Liver (tissue), 9 donors: ENCODE results near the gene NUBPL. TPM values are rescaled to one million over a fixed set of nuclear protein-coding genes. Genes with fewer than 3 reads are reported as not detected.

Source experiments
- DNase-seq: peaks from one replicate; pipeline ENCODE4 v3.0.0-alpha.2; 2017; ENCODE audit warnings: low spot score
- H3K27ac ChIP-seq, 2 donors: one replicate each; pipeline ENCODE4 v1.7.0; 2013; ENCODE audit warnings: inconsistent platforms in 2 of 2, low read length in 2 of 2, control low read depth in 1 of 2, low read depth in 1 of 2, mild to moderate bottlenecking in 1 of 2
- H3K27me3 ChIP-seq, 4 donors: one replicate each; pipeline versions ENCODE4 v1.6.1 to v1.7.0; 2013; ENCODE audit warnings: low read length in 3 of 4, inconsistent platforms in 1 of 4, mild to moderate bottlenecking in 1 of 4, moderate library complexity in 1 of 4; ENCODE audit not compliant: control insufficient read depth in 4 of 4, insufficient read depth in 4 of 4
- H3K36me3 ChIP-seq, 4 donors: one replicate each; pipeline versions ENCODE4 v1.6.1 to v1.7.0; 2013; ENCODE audit warnings: low read length in 3 of 4, mild to moderate bottlenecking in 3 of 4, low read depth in 1 of 4, moderate library complexity in 1 of 4; ENCODE audit not compliant: control insufficient read depth in 4 of 4, insufficient read depth in 3 of 4
- H3K4me1 ChIP-seq, 4 donors: one replicate each; pipeline versions ENCODE4 v1.6.1 to v1.7.0; 2013; ENCODE audit warnings: low read length in 3 of 4, mild to moderate bottlenecking in 3 of 4, moderate library complexity in 1 of 4; ENCODE audit not compliant: control insufficient read depth in 4 of 4, insufficient read depth in 4 of 4
- H3K4me3 ChIP-seq, 3 donors: one replicate each; pipeline versions ENCODE4 v1.6.1 to v1.7.0; 2013; ENCODE audit warnings: low read length in 3 of 3, control low read depth in 1 of 3, low read depth in 1 of 3, mild to moderate bottlenecking in 1 of 3
- H3K9ac ChIP-seq, 2 donors: one replicate each; pipeline ENCODE4 v1.7.0; 2013; ENCODE audit warnings: low read length in 2 of 2, mild to moderate bottlenecking in 2 of 2, moderate library complexity in 2 of 2, control low read depth in 1 of 2, low read depth in 1 of 2
- H3K9me3 ChIP-seq, 4 donors: one replicate each; pipeline versions ENCODE4 v1.6.1 to v1.7.0; 2013; ENCODE audit warnings: low read length in 3 of 4; ENCODE audit not compliant: control insufficient read depth in 4 of 4
- EGR1 ChIP-seq, 2 donors: IDR thresholded peaks; 2 replicates each; pipeline ENCODE4 v1.6.1; 2016 to 2018; ENCODE audit warnings: antibody characterized with exemption in 2 of 2, low read depth in 2 of 2
- FOXA1 ChIP-seq: IDR thresholded peaks from 2 replicates; pipeline ENCODE4 v1.6.1; 2016; ENCODE audit warnings: antibody characterized with exemption
- FOXA2 ChIP-seq: IDR thresholded peaks from 2 replicates; pipeline ENCODE4 v1.6.1; 2016; ENCODE audit warnings: antibody characterized with exemption
- GABPA ChIP-seq, 2 donors: IDR thresholded peaks in 1 of 2; conservative IDR thresholded peaks in 1 of 2; 2 replicates each; pipeline ENCODE4 v1.6.1; 2016; ENCODE audit warnings: antibody characterized with exemption in 2 of 2, mild to moderate bottlenecking in 1 of 2, moderate library complexity in 1 of 2
- HNF4A ChIP-seq, 2 donors: conservative IDR thresholded peaks; 2 replicates each; pipeline ENCODE4 v1.6.1; 2016; ENCODE audit warnings: antibody characterized with exemption in 2 of 2, mild to moderate bottlenecking in 2 of 2
- HNF4G ChIP-seq: IDR thresholded peaks from 2 replicates; pipeline ENCODE4 v1.6.1; 2016; ENCODE audit warnings: antibody characterized with exemption
- JUND ChIP-seq, 2 donors: IDR thresholded peaks; 2 replicates each; pipeline ENCODE4 v1.6.1; 2016; ENCODE audit warnings: antibody characterized with exemption in 2 of 2
- NR2F2 ChIP-seq: IDR thresholded peaks from 2 replicates; pipeline ENCODE4 v1.6.1; 2016; ENCODE audit warnings: antibody characterized with exemption
- RAD21 ChIP-seq, 2 donors: IDR thresholded peaks; 2 replicates each; pipeline ENCODE4 v1.6.1; 2016; ENCODE audit warnings: antibody characterized with exemption in 2 of 2, mild to moderate bottlenecking in 2 of 2
- RXRA ChIP-seq, 2 donors: IDR thresholded peaks; 2 replicates each; pipeline ENCODE4 v1.6.1; 2017 to 2018; ENCODE audit warnings: antibody characterized with exemption in 2 of 2, mild to moderate bottlenecking in 1 of 2
- SP1 ChIP-seq: IDR thresholded peaks from 2 replicates; pipeline ENCODE4 v1.6.1; 2018; ENCODE audit warnings: antibody characterized with exemption, mild to moderate bottlenecking
- TAF1 ChIP-seq: conservative IDR thresholded peaks from 2 replicates; pipeline ENCODE4 v1.6.1; 2016; ENCODE audit warnings: antibody characterized with exemption, mild to moderate bottlenecking
- YY1 ChIP-seq: IDR thresholded peaks from 2 replicates; pipeline ENCODE4 v1.6.1; 2016; ENCODE audit warnings: antibody characterized with exemption, mild to moderate bottlenecking
- WGBS: extraction: QIAGEN DNeasy Blood & Tissue Kit; methylation state at CpG from one replicate; pipeline ENCODE4 v1.1.7; 2013; 5-methylcytosine and 5-hydroxymethylcytosine counted together
- polyA plus RNA-seq, 2 donors: library from polyadenylated mRNA; stranded (reverse) in 1 of 2; unstranded in 1 of 2; fragments of 200-250 nt in 1 of 2; fragments of >200 nt in 1 of 2; fragmentation: Nextera tagmentation in 1 of 2; extraction: Ambion mirVana in 1 of 2; gene quantifications; one replicate each; pipeline versions ENCODE4 v1.2.1 to v1.2.3, GENCODE V29; 2013 to 2015
- total RNA-seq, 2 donors: library from RNA; depleted of rRNA; stranded (reverse); fragments of >200 nt; gene quantifications; one replicate each; pipeline ENCODE4 v1.2.3, GENCODE V29; 2014
- TF ChIP-seq, protein P1 (sequence below): IDR thresholded peaks from 2 replicates; pipeline ENCODE4 v1.6.1; 2016; ENCODE audit warnings: antibody characterized with exemption, mild to moderate bottlenecking
- TF ChIP-seq, protein P2 (sequence below): IDR thresholded peaks from 2 replicates; pipeline ENCODE4 v1.6.1; 2016; ENCODE audit warnings: antibody characterized with exemption
- TF ChIP-seq, protein P3 (sequence below): IDR thresholded peaks from 2 replicates; pipeline ENCODE4 v1.6.1; 2016; ENCODE audit warnings: antibody characterized with exemption
- TF ChIP-seq, protein P4 (sequence below): fragments of 150-350 bp; IDR thresholded peaks from 2 replicates; pipeline ENCODE4 v1.5.1; 2017; ENCODE audit warnings: improper control_type of control experiment, low read depth, low read length; ENCODE audit not compliant: missing input control
- TF ChIP-seq, protein P5 (sequence below): IDR thresholded peaks from 2 replicates; pipeline ENCODE4 v1.6.1; 2016; ENCODE audit warnings: antibody characterized with exemption
- donor health status: healthy.
- donor health status: healthy.
- donor health status: healthy.
- donor health status: healthy.
- donor health status: healthy.

NUBPL gene
- total and polyA plus RNA-seq, 4 donors = 4.2 to 9.3 (median 6.7) TPM

DNA sequence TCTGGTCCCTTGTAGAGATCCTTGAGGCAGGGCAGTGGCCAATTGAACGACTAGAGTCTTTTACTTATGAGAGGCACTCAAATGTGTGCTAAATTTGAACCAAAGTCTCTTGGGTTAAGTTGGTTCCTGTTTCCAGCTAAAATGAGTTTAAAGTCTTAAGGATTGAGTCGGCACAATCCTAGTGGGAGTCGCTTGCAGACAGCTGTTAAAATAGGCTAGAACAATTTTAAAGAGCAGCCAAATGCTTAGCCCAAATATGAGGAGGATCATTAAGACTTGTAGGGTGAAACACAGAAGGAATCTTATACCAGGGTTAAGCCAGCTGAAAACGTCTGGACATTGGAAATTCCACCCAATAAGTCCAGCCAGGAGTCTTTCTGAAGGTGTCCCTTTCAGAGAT is 216.1 kb downstream of the NUBPL start (continued):
- TF ChIP-seq, protein P1, sequence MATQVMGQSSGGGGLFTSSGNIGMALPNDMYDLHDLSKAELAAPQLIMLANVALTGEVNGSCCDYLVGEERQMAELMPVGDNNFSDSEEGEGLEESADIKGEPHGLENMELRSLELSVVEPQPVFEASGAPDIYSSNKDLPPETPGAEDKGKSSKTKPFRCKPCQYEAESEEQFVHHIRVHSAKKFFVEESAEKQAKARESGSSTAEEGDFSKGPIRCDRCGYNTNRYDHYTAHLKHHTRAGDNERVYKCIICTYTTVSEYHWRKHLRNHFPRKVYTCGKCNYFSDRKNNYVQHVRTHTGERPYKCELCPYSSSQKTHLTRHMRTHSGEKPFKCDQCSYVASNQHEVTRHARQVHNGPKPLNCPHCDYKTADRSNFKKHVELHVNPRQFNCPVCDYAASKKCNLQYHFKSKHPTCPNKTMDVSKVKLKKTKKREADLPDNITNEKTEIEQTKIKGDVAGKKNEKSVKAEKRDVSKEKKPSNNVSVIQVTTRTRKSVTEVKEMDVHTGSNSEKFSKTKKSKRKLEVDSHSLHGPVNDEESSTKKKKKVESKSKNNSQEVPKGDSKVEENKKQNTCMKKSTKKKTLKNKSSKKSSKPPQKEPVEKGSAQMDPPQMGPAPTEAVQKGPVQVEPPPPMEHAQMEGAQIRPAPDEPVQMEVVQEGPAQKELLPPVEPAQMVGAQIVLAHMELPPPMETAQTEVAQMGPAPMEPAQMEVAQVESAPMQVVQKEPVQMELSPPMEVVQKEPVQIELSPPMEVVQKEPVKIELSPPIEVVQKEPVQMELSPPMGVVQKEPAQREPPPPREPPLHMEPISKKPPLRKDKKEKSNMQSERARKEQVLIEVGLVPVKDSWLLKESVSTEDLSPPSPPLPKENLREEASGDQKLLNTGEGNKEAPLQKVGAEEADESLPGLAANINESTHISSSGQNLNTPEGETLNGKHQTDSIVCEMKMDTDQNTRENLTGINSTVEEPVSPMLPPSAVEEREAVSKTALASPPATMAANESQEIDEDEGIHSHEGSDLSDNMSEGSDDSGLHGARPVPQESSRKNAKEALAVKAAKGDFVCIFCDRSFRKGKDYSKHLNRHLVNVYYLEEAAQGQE = no peak
- TF ChIP-seq FOXA2 (no peak), FOXA1 (no peak), EGR1 (IDR thresholded peaks at IDR 0.05; ENCODE audit: low read depth in 2 of 2) (no peak)
- TF ChIP-seq, protein P2, sequence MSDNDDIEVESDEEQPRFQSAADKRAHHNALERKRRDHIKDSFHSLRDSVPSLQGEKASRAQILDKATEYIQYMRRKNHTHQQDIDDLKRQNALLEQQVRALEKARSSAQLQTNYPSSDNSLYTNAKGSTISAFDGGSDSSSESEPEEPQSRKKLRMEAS = no peak

DNA sequence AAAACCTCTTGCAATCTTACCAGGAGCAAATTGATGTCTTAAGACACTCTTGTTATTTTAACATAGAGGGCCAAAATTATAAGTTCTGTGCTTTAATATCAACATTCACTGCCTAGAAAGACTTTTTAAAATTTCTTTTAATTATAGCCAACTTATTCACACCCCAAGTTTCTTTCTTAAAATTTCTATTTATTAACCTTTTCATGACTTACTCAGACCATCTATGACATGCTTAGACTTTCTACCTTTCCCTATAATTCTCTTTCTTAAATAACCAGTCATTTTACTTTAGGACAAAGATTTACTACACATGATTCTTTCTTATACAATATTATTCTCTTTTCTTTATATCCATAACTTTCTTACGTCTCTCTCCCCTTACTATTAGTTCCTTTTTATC is 220.4 kb downstream of the NUBPL start:
- 96% methylated on average over 1 of the region's 1 CpG for WGBS
- no peak overlapping the region for H3K4me3 ChIP-seq
- TF ChIP-seq FOXA2 (no peak), HNF4A (conservative IDR thresholded peaks at IDR 0.05) (no peak), RXRA (IDR thresholded peaks at IDR 0.05) (no peak), FOXA1 (no peak), GABPA (IDR thresholded peaks at IDR 0.05 in 1 of 2, conservative IDR thresholded peaks at IDR 0.05 in 1 of 2) (no peak), YY1 (no peak), SP1 (no peak), RAD21 (IDR thresholded peaks at IDR 0.05) (no peak), HNF4G (no peak), JUND (IDR thresholded peaks at IDR 0.05) (no peak), EGR1 (IDR thresholded peaks at IDR 0.05; ENCODE audit: low read depth in 2 of 2) (no peak), TAF1 (no peak), NR2F2 (no peak)
- TF ChIP-seq, protein P3, sequence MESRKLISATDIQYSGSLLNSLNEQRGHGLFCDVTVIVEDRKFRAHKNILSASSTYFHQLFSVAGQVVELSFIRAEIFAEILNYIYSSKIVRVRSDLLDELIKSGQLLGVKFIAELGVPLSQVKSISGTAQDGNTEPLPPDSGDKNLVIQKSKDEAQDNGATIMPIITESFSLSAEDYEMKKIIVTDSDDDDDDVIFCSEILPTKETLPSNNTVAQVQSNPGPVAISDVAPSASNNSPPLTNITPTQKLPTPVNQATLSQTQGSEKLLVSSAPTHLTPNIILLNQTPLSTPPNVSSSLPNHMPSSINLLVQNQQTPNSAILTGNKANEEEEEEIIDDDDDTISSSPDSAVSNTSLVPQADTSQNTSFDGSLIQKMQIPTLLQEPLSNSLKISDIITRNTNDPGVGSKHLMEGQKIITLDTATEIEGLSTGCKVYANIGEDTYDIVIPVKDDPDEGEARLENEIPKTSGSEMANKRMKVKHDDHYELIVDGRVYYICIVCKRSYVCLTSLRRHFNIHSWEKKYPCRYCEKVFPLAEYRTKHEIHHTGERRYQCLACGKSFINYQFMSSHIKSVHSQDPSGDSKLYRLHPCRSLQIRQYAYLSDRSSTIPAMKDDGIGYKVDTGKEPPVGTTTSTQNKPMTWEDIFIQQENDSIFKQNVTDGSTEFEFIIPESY = no peak
- TF ChIP-seq, protein P2 = no peak
- TF ChIP-seq, protein P4, sequence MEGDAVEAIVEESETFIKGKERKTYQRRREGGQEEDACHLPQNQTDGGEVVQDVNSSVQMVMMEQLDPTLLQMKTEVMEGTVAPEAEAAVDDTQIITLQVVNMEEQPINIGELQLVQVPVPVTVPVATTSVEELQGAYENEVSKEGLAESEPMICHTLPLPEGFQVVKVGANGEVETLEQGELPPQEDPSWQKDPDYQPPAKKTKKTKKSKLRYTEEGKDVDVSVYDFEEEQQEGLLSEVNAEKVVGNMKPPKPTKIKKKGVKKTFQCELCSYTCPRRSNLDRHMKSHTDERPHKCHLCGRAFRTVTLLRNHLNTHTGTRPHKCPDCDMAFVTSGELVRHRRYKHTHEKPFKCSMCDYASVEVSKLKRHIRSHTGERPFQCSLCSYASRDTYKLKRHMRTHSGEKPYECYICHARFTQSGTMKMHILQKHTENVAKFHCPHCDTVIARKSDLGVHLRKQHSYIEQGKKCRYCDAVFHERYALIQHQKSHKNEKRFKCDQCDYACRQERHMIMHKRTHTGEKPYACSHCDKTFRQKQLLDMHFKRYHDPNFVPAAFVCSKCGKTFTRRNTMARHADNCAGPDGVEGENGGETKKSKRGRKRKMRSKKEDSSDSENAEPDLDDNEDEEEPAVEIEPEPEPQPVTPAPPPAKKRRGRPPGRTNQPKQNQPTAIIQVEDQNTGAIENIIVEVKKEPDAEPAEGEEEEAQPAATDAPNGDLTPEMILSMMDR = no peak
- TF ChIP-seq, protein P5, sequence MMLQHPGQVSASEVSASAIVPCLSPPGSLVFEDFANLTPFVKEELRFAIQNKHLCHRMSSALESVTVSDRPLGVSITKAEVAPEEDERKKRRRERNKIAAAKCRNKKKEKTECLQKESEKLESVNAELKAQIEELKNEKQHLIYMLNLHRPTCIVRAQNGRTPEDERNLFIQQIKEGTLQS = no peak
- TF ChIP-seq, protein P1 = no peak

More for the DNA sequence above, 220.4 kb downstream of the NUBPL start:
- peaks cover 0 to 4% (median 3%) of the 10 kb centered on the region in 4 donors for H3K4me1 ChIP-seq
- no peaks in the 10 kb centered on the region for H3K36me3 ChIP-seq
- no peak for DNase-seq
- no peaks in the 10 kb centered on the region for H3K27me3 ChIP-seq
- H3K27ac ChIP-seq = no peak overlapping the region
- no peak overlapping the region for H3K9ac ChIP-seq
- no peaks in the 10 kb centered on the region for H3K9me3 ChIP-seq
